COR-L47 (cell line): ENCODE results near the gene SVIL.
A peak's percentile ranks its signal among the peaks of the same experiment; 100 is the strongest.
"Not testable (repeated sequence)": the region's sequence is repeated elsewhere in the genome, so short reads cannot be mapped to it uniquely, and the experiment has no call there.

ENCODE experiments used
- DNase-seq: peaks from one replicate; lab custom pipeline; 2025; lab: John Stamatoyannopoulos, UW

Gene SVIL

DNA sequence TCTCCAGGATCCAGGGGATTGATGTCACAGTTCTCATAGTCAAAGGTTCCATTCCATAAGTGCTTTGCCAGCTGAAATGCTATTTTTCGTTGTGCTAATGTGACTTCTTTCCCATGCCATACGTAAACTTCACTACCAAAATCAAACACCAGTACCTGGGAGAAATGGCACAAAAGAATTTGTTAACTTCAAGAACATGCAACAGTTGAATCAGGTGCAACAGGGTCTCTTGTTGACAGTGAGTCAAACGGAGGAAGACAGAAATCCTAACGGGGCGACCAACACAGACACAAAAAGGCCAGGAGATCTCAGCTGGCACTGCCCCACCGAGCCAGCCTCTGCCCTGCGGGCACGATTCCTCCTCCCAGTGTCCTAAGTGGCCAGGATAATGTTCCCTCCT lies 150.1 kb downstream of the SVIL start:
- DNase-seq, result not testable (repeated sequence)

DNA sequence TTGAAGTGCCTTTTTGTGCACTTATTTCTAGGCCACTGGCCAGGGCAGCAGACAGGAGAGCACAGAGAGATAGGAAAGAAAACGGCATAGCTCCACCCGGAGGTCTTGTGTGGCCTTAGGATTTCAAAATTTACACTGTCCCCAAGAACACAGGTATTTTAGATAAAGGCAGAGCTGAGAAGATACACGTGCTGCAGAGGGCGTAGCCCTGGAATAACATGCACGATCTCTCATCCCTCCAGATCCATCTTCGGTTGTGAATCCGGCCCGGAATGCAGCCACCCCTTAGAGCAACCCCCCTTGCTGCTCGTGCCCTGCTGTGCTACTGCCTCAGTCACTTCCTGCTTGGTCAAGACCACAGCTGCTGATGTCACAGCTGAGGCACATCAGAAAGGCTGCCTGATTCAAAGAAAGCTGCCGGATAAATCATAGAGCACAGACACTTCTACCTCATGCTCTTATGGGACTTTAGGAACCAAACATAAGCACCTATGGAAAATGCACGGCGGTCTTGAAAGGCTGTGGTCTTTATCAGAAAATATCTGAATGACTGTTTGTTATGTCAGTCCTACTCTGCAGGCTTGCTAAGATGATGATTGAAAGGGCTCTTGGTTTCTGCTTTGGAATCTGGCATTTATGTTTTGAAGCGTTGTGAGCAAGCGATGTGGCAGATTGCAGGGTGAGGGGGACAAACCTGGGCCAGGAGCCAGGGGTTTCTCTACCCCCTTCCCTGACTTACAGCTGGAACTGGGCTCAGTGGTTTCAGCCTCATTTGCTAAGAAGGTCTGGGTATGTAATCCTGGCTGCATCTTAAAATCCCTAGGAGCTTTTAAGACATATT lies 152.0 kb downstream of the SVIL start:
- no peak for DNase-seq

DNA sequence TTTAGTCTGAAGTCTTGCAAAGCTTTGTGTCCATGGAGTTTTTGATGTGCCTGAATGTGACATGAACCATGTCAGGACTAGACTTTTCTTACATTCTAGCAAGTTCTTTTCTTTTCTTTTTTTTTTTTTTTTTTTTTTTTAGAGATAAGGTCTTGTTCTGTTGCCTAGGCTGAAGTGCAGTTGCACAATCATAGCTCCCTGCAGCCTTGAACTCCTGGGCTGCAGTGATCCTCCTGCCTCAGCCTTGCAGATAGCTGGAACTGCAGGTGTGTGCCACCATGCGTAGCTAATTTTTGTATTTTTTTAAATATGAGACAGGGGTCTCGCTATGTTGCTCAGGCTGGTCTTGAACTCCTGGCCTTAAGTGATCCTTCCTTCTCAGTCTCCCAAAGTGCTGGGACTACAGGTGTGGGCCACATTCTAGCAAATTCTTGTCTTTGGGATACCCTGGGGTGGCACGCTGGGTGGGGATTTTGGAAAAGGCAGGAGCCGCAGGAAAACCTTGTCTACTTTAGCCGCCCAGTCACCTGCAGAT lies 152.8 kb downstream of the SVIL start:
- no peak for DNase-seq

DNA sequence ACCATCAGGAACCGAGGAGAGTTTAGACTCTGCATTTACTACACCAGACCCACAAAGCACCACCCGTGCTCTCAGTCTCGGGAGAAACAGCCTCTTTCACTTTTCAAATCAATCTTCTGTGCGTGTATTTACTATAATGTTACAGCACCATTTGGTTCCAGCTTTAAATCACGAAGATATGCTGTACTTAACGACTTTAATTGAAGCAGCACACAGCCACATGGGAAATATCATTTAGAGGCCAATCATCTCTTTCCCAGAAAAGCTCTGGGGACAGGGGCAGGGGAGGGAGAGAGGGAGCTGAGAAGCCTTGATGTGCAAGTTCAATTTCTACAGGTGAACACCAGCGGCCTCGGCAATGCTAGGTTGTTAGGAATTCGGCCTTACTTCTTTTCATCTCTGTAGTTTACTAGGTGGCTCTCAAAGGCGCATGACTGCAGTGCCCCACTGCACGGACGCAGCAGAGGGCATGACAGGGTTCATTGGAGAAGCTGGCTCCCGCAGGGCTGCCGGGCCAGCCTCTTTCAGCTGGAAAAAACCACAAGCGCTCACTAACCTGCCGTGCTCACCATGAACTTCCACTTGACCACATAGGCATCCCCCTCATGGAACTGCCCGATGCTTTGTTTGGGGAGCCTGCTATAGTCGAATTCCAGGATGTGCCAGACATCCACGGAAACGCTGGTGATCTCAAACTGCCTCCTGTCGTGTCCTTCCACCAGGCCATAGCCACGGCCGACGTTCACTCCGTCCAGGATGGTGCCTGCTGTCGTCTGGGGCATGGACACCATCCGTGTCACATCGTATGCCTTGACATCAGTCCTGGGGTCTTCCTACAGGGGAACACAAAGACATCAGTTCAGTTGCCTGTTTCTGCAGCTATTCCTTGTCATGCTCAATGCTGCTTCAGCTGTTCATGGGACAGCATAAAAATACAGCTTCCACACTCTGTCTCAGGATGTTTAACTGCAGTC lies 154.5 kb downstream of the SVIL start:
- DNase-seq, result no peak

DNA sequence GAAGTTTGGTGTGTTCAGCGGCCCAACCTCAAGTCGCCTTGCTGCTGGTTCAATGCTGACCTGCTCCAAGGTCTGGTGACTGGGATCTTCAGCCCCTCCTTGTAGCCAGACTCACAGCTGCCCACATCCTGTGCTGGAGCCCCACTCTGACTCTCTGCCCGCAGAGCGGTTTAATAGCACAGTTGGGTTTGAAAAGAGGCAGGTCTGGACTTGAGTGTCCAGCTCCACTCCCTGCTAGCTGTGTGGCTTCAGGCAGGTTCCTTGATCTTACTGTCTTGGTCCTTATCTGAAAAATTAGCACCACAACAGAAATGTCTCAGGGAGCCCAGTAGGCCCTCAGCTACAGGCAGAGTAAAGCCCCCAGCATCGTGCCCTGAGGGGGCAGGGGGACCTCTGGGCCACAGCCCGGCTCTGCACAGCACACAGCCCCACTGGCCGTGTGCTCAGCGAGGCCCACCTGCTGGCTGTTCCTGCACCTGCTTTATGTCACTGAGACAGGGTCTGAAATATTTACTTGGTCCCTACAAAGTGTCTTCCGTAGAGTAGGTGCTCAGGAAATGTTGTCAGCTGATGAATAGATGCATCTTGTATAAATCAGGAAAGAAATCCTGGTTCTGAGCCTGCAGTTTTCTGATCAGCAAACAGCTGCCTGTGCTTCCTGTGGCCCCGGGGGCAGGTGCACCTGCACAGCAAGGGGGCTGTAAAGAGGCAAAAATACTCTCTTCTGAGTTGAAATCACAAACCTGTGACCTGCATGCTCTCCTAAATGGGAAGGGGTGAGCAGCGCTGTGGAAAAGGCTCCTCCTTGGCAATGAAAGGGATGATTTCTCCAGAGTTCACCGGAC lies 155.5 kb downstream of the SVIL start:
- DNase-seq, result peak; percentile 28

DNA sequence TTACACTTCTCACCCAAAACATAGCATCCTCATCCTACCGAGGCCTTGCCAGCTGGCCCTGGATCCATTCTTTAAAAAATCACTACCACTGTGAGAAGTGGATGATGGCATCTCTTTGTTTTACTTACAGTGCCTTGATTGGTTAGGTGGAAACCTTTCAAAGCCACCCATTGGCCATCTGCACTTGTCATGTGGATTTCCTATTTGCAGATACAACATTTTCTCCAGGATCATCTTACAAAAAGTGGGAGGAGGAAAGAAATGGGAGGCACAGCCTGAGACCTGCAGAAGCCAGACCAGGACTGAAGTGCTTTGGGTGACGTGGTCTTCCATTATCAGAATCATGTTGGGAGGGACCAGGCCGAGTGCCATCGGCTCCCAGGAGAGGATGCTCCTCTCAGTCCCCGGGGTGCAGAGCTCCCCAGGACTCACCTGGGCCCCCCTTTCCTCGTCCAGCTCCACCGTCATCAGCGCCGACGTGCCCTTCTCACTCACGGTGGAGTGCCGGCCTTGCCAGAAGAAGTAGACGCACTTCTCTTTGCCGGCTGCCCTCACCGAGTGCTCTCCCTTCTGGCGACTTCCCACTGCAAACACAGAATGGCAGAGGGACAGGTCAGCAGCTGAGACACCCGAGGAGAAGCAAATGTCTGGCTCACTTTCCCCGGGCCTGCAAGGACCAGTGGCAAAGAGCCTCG lies 161.2 kb downstream of the SVIL start:
- DNase-seq, result no peak

DNA sequence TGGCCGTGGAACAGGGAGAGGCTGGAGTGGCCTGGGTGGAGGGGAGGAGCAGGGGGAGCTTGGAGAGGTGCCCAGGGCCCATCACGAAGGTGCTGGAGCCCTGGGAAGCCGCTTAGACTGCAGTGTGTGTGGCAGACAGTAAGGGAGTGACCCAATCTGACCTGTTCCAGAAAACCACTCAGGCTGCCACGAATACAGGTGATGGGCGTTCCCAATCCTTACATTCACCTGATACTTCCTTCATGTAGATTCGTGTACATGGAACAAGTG lies 161.7 kb downstream of the SVIL start:
- DNase-seq, result no peak

DNA sequence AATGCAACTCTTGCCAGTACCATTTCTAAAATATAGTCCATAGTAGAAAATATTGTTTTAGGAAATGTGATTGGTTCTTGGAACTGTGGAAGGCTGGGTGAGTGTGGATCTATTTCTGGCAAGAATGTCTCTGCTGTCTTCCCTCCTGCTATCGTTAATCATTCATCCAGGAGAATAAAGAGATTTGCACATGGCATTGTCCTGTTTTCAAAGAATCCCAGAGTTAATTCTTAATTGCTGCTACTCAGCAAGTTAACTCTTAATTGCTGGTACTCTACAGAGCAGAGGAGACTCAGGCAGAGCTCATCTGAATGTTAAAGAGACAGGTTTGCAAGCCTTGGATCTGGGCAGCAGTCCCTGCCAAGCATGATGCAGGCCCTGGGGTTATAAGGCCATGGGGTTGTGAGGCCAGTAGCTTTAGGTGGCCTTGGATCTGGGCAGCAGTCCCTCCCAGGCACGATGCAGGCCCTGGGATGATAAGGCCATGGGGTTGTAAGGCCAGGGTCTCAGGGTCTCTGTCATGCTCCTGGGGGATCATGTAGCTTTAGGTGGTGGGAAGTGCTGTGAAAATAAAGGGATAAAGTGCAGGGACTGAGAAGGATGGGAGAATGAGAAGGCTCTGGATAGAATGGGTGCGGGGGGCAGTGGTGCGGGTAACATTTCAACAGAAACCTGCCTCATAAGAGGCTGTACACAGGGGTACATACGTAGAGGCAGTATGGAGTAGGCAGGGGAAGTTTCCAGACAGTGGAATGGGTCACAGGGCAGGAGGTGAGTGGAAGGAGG lies 162.3 kb downstream of the SVIL start:
- DNase-seq, result no peak

DNA sequence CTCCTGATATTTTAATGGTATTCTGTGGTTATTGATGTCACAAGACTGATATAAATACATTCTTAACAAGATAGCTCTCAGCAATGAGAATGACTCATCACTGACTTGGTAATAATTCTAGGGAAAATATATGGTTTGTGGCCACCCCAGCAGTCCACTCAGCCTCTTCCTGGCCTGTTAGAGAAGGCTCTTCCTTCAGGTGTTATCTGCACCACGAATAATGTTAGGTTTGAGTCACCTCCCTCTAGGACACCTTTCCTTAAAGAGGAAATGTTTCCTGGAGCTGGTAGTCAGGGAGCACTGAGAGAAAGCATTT lies 163.3 kb downstream of the SVIL start:
- DNase-seq, result no peak

DNA sequence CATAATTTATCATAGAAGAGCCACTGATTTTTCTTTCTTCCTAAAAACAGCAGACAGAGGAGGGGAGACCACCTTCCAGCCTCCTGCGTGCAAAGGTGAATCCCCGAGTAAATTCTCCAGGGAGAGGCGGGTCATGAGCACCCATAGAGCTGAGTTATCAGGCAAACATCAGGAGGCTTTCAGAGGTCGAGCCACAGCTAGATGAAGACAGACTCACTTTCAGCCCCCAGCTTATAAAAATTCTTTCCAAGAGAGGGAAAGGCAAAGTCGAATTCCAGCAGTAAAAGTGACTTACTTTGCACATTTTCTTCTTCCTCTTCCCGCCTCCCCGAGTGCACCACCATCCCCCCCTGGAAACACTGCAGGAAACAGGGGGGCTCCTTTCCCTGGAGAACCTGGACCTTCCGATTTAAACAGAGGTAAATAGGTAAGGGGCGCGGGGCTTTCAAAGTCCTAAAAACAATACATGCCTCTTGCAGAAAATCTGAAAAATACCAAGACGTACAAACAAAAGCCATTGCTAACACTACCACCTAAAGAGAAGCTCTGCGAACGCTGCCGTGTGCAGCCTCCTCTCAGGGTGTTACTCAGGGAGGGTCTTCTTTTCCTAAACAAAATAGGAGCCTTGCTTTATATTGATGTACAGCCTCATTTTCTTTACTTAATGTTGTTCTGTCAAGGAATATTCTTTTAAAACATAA lies 163.8 kb downstream of the SVIL start:
- no peak for DNase-seq

DNA sequence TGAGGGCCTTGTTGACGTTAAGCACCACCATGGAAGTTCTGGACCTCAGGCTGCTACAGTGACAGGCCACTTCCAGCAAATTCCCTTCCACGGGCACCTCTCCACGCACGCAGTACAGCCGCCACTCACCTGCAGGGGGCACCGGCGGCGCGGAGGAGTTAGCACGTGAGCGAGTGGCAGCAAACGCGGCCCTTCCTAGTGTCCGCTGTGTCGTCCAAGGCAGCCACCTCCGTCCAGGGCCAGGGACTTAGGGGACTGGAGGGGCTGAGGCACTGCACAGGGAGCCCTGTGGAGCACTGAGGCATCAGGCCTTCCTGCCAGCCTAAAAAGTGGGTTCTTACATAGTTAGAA lies 164.4 kb downstream of the SVIL start:
- no peak for DNase-seq

DNA sequence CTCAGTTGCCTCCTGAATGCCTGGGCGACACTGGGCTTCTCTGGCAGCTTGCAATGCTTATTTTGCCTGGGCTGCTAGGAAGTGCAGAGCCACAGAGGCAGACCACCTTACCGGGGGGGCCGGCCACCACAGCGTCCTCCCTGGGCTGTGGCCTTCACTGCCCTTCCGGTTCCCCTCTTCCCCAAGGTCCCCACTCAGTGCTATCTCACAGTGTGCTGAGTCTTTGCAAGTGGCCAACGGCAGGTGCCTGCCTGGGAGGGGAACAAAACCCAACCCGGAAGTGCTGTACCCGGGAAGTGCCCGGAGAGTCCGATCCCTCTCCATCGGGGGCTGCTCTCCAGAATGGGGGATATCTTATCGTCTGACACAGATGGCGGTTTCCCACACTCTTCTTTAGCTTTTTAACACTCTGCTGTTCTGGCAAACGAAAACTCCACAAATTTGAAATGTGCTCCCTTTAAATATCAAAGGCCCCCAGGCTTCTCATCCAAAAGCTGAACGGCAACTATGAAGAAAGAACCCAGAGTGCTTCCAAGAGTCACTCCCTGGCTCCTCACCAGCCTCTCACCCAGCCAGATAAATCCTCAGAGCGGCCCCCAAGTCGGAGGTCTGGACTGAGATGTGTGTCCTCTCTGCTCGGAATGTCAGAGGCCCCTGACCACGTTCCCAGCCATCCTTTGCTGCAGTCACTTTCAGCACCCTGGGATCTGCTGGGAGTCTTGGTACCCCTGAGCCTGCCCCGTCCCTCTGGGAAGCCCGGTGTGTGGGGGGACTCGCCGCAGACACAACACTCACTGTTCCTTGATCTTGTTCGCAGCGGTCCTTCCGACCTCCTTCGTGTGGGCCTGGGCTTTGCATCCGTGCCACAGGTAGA lies 165.1 kb downstream of the SVIL start:
- no peak for DNase-seq

DNA sequence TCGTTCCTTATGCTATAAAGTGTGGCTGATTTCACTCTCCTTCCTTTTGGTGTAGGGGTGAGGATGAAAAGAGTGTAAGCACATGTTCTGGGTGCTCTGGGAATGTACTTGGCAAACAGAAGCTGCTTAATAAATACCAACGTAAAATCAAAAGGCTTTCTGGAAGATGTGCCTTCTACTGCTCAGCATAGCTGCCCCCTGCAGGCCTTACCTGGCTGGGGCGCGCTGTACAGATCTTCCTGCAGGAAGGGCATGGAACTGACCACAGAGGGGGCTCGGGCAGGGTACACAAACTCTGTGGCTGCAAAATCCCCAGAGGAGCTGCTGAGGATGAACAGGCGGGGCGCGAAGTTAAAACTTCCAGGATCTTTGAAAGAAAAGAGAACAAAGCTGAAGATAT lies 169.4 kb downstream of the SVIL start:
- no peak for DNase-seq

DNA sequence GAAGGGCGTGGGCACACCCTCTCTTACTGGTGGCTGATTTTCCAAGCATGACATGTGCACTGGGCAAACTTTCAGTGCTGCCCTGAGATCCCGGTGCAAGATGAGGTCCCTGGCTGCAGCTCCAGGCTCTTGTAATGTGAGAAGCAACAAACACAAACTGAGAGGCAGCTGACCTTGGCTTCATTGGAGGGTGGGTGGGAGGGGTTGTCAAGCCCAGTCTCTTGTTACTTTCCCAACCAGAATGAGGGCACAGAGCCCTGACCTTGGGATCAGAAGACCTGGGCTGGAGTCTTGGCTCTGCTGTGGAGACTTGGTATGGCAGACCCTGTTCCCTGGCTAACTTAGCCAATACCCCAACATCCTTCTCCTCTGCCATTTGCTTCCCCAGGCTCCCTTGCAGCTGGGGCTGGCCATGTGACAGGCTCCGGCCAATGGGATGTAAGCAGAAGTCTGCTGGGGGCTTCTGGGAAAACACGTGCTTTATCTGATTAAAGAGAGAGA lies 170.1 kb downstream of the SVIL start:
- DNase-seq, result not testable (repeated sequence)

DNA sequence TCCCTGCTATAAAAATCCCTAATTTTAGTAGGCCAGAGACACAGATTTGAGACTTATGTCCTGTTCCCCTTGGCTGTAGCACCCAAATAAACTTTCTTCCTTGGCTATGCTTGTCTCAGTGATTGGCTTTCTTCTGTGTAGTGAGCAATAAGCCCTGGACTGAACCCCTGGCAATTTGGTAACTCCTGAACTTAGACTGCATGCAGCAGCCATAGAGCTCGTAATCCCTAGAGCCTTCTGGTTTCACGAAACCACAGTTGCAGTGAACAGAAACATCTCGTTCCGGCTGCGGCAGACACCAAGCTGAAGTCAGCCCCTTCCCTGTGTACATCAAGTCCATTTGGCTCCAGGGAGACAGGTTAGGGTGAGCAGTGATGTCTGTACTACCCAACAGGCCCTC lies 173.7 kb downstream of the SVIL start:
- no peak for DNase-seq

DNA sequence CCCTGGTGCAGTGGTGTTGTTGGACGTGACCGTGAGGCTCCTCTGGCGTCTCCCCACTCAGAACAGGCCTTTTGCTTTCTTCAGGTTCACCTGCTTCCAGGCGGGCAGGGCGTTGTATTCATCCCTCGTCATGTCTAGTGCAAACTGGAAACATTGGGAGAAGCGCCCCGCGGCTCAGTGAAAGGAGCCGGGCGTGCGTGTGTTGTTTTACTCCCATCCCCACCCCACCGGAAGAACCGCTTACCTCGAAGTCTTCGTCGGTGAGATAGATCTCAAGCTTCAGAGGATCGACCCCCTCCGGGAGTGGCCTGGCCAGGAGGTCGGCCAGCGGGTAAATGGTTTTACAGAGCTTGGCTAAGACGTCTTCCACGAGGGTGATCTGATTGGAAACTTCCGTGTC lies 176.6 kb downstream of the SVIL start:
- not testable (repeated sequence) for DNase-seq

DNA sequence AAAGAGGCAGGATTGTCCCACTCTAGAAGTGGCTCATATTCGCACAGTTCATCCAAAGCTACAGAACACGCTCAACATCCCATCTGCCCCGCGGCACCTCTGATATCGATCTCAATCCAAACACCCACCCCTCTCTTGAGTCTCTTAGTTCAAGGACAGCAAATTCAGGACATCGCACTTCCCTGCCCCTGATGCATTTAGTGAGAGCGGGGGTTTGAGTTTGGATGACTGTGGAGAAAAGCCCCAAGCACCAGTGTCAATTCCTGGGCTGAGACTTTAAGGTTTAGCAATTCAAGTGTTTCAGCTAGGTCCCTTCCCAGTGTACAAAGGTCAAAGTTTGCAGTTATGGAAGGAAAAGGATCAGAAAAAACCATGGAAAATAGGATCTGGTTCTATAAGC lies 179.7 kb downstream of the SVIL start:
- no peak for DNase-seq

DNA sequence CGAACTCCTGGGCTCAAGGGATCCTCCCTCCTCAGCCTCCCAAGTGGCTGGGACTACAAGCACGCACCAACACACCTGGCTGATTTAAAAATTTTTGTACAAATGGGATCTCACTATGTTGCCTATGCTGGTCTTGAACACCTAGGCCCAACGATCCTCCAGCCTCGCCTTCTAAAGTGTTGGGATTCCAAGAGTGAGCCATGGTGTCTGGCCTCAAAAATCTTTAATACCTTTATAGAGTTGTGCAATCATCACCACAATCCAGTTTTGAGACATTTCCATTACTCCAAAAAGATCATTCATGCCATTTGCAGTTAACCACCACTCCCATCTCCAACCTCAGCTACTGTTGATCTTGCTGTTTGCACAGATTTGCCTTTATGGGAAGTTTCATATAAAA lies 180.5 kb downstream of the SVIL start:
- no peak for DNase-seq

DNA sequence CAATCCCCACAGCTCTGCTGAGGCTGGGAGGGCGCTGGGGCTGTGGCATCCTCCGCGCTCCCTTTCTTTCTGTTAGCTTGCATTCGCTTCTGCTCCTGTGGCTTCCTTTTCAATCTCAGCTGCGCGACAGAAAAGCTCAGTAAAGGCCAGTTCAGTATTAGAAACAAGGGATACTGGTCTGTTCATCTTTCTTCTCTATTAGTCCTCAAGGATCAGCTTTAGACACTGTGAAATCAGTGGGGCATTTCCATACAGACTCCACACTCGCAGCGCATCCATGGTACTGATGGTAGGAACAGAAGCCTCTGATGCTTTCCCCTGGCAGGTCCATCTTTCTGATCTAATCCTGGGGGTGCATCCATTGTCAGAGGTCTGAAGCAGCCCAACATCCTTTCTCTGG lies 182.2 kb downstream of the SVIL start:
- no peak for DNase-seq
